CD4-positive, alpha-beta T cell (primary cell): ENCODE results near the gene GMEB2. TPM values are rescaled to one million over a fixed set of nuclear protein-coding genes. Genes with fewer than 3 reads are reported as not detected.
"Not testable (repeated sequence)": the region's sequence is repeated elsewhere in the genome, so short reads cannot be mapped to it uniquely, and the experiment has no call there.

ENCODE experiments used
- ATAC-seq: fragments of 200-7000 bp; cut with Tn5 transposase; one replicate; pipeline ENCODE4 v1.10.0; 2022; ENCODE audit warnings: mild to moderate bottlenecking; ENCODE audit not compliant: poor library complexity
- CTCF ChIA-PET: fragments of 350-600 bp; sonication (Branson Sonifier 250); formaldehyde crosslinking; loops from one replicate; lab custom pipeline; 2021; ENCODE audit warnings: antibody characterized with exemption, inconsistent platforms; lab: Charles Lee
- POLR2A ChIA-PET: fragments of 350-600 bp; sonication (Branson Sonifier 250); formaldehyde crosslinking; loops from one replicate; lab custom pipeline; 2021; ENCODE audit warnings: antibody characterized with exemption, inconsistent platforms; lab: Charles Lee
- DNase-seq, 14 experiments: peaks; one replicate each; pipeline ENCODE4 v3.0.0-alpha.2; 2013 to 2020; ENCODE audit warnings: mixed read lengths in 2 of 14
- H3K27ac ChIP-seq, 2 donors: one replicate each; pipeline versions ENCODE4 v1.5.1 to v1.7.0; 2013; ENCODE audit warnings: low read length in 2 of 2, low read depth in 1 of 2, mild to moderate bottlenecking in 1 of 2
- H3K27me3 ChIP-seq, 2 experiments: 1 replicate in 1 of 2; 2 replicates in 1 of 2; pipeline versions ENCODE4 v1.6.1 to v1.7.0; 2013; ENCODE audit warnings: low read length in 2 of 2, control low read depth in 1 of 2, mild to moderate bottlenecking in 1 of 2, moderate library complexity in 1 of 2; ENCODE audit not compliant: insufficient read depth in 2 of 2, control insufficient read depth in 1 of 2
- H3K36me3 ChIP-seq: one replicate; pipeline ENCODE4 v1.6.1; 2013; ENCODE audit warnings: low read length, control low read depth; ENCODE audit not compliant: insufficient read depth
- H3K4me1 ChIP-seq: one replicate; pipeline ENCODE4 v1.6.1; 2013; ENCODE audit warnings: low read length, control low read depth; ENCODE audit not compliant: insufficient read depth
- H3K4me3 ChIP-seq: one replicate; pipeline ENCODE4 v1.5.1; 2013; ENCODE audit warnings: mild to moderate bottlenecking, low read length, moderate library complexity
- H3K9me3 ChIP-seq, 2 experiments: 1 replicate in 1 of 2; 2 replicates in 1 of 2; pipeline versions ENCODE4 v1.6.1 to v1.7.0; 2013; ENCODE audit warnings: low read length in 2 of 2, mild to moderate bottlenecking in 2 of 2, control low read depth in 1 of 2, moderate library complexity in 1 of 2; ENCODE audit not compliant: control insufficient read depth in 1 of 2, insufficient read depth in 1 of 2
- H3K27ac Mint-ChIP-seq: one replicate; pipeline ENCODE4 v1.8.0; 2020; ENCODE audit warnings: mixed read lengths
- H3K27me3 Mint-ChIP-seq: one replicate; pipeline ENCODE4 v1.8.0; 2021; ENCODE audit warnings: mixed read lengths
- H3K36me3 Mint-ChIP-seq: one replicate; pipeline ENCODE4 v1.8.0; 2021; ENCODE audit warnings: low read depth, mixed read lengths
- H3K4me1 Mint-ChIP-seq: one replicate; pipeline ENCODE4 v1.8.0; 2021; ENCODE audit warnings: low read depth, mixed read lengths
- H3K4me3 Mint-ChIP-seq: one replicate; pipeline ENCODE4 v1.8.0; 2020; ENCODE audit warnings: mild to moderate bottlenecking, mixed read lengths
- H3K9me3 Mint-ChIP-seq: one replicate; pipeline ENCODE4 v1.8.0; 2020; ENCODE audit warnings: mixed read lengths
- intact Hi-C, 2 experiments: fragments of 100-400 bp; cut with DNase I in 1 of 2; cut with micrococcal nuclease in 1 of 2; formaldehyde crosslinking; loops; one replicate each; pipeline versions ENCODE4 v1.15.1 to v1.9.0; 2023 to 2025; cut with DNase I, micrococcal nuclease
- total RNA-seq, 174 experiments: library from RNA in 2 of 174; stranded (reverse) in 2 of 174; gene quantifications; one replicate each; pipeline ENCODE4 v1.2.3 and lab custom pipeline; 2021 to 2026
- TF ChIP-seq, protein P1 (sequence below): fragments of 200-600 bp; IDR thresholded peaks from one replicate; pipeline ENCODE4 v1.8.0; 2022; ENCODE audit warnings: antibody characterized with exemption, mild to moderate bottlenecking

Gene GMEB2
- total RNA-seq, 2 experiments from 2014 or later, result 32.9 to 34.0 TPM

DNA sequence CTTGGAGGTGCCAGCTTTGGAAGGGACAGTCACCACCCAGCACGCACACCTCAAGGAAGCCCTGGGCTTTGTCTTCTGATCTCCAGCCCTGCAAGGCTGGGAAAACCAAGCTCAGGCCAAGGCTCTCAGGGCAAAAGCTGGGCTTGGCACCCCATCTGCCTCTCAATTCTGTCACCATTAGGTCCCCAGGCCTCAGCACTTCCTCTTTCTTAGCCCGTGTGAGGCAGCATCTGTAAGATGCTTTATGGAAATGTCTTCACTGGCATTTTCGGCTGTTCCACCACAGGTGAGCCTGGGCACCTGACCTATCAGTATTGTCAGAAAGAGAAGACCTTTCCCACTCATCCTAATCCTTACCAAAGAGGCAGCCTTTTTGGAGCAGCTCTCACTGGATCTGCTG, 24.6 kb downstream of the GMEB2 start:
- ChIA-PET CTCF (no interaction called here), POLR2A (interaction anchor here (0.9 kb wide), 1 partner anchor 39 kb away, joined by 4 read pairs; no protein-coding TSS in a partner anchor)
- TF ChIP-seq, protein P1, sequence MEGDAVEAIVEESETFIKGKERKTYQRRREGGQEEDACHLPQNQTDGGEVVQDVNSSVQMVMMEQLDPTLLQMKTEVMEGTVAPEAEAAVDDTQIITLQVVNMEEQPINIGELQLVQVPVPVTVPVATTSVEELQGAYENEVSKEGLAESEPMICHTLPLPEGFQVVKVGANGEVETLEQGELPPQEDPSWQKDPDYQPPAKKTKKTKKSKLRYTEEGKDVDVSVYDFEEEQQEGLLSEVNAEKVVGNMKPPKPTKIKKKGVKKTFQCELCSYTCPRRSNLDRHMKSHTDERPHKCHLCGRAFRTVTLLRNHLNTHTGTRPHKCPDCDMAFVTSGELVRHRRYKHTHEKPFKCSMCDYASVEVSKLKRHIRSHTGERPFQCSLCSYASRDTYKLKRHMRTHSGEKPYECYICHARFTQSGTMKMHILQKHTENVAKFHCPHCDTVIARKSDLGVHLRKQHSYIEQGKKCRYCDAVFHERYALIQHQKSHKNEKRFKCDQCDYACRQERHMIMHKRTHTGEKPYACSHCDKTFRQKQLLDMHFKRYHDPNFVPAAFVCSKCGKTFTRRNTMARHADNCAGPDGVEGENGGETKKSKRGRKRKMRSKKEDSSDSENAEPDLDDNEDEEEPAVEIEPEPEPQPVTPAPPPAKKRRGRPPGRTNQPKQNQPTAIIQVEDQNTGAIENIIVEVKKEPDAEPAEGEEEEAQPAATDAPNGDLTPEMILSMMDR, result no peak
- H3K4me3 ChIP-seq, result no peak overlapping the region
- H3K9me3 Mint-ChIP-seq, result no peaks in the 10 kb centered on the region
- H3K4me3 Mint-ChIP-seq, result no peak overlapping the region
- peaks cover 46% of the 10 kb centered on the region for H3K36me3 Mint-ChIP-seq
- DNase-seq (no peak), ATAC-seq (no peak)
- H3K27me3 Mint-ChIP-seq, result no peaks in the 10 kb centered on the region
- no peak overlapping the region for H3K27ac Mint-ChIP-seq
- peaks cover 48% of the 10 kb centered on the region for H3K36me3 ChIP-seq
- H3K9me3 ChIP-seq, result peaks cover 0 to 10% of the 10 kb centered on the region in 2 experiments
- H3K27me3 ChIP-seq, result no peaks in the 10 kb centered on the region
- H3K4me1 ChIP-seq, result peaks cover 16% of the 10 kb centered on the region
- no peaks in the 10 kb centered on the region for H3K4me1 Mint-ChIP-seq
- intact Hi-C loops, result no loop called here
- H3K27ac ChIP-seq, result peak overlapping the region in 1 of 2 donors; percentile 30

DNA sequence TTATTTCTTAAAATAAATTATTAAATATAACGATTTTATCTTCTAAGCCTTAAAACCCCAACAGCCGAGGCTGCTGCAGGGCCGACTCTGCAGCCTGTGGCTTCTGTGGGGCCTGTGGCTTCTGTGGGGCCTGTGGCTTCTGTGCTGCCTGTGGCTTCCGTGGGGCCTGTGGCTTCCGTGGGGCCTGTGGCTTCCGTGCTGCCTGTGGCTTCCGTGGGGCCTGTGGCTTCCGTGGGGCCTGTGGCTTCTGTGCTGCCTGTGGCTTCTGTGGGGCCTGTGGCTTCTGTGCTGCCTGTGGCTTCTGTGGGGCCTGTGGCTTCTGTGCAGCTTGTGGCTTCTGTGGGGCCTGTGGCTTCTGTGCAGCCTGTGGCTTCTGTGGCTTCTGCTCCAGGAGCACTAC, 25.2 kb downstream of the GMEB2 start:
- H3K9me3 ChIP-seq, result peaks cover 0 to 10% of the 10 kb centered on the region in 2 experiments
- H3K27me3 ChIP-seq, intact Hi-C loops, H3K4me3 ChIP-seq, H3K4me1 Mint-ChIP-seq, CTCF ChIA-PET, POLR2A ChIA-PET, H3K27me3 Mint-ChIP-seq, ATAC-seq, H3K27ac Mint-ChIP-seq, H3K9me3 Mint-ChIP-seq, H3K4me3 Mint-ChIP-seq: not testable (repeated sequence)
- peaks cover 46% of the 10 kb centered on the region for H3K36me3 Mint-ChIP-seq
- H3K4me1 ChIP-seq, result peaks cover 16% of the 10 kb centered on the region
- peaks cover 49% of the 10 kb centered on the region for H3K36me3 ChIP-seq
- H3K27ac ChIP-seq, result peak overlapping the region; percentile 24 to 30
- peak in 7 of 14 experiments; percentile 7 to 55 (median 38) for DNase-seq

DNA sequence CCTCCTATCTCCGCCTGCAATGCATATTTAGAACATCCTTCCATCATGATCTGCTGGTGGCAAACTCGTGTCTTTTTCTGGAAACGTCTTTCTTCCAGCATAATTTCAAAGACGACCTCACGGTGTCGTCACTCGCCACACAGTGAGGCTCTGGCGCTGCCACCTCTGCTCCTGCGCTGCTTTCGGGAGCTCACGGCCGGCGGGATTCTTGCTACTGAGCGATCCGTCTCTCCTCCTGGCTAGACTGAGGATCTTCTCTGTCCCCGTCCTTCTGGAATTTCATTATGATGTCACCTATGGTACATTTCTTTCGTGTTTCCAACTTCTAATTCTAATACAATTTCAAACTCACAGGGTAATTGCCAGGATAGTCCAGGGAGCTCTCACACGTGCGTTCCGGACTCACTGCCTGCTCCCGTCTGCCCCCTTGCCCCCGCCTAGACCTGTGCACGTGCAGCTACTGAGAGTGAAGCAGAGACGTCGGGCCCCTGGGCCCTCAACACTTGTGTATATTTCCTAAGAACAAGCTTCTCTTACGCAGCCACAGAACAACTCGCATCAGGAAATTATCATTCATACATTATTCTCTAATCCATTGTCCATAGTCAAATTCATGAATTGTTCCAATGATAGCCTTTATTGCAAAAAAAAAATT, 27.4 kb downstream of the GMEB2 start:
- Mint-ChIP-seq H3K4me3 (no peak overlapping the region), H3K9me3 (no peaks in the 10 kb centered on the region), H3K36me3 (peaks cover 55% of the 10 kb centered on the region), H3K27me3 (no peaks in the 10 kb centered on the region), H3K27ac (no peak overlapping the region), H3K4me1 (no peaks in the 10 kb centered on the region)
- Histone ChIP-seq H3K4me1 (peaks cover 16% of the 10 kb centered on the region), H3K27ac (no peak overlapping the region), H3K36me3 (peaks cover 54% of the 10 kb centered on the region), H3K9me3 (peaks cover 0 to 10% of the 10 kb centered on the region in 2 experiments), H3K4me3 (no peak overlapping the region), H3K27me3 (no peaks in the 10 kb centered on the region)
- TF ChIP-seq, protein P1, result no peak
- CTCF ChIA-PET, result no interaction called here
- intact Hi-C loops, result no loop called here
- POLR2A ChIA-PET, result interaction anchor here (0.7 to 1.2 kb wide), 2 partner anchors 12 to 31 kb away, joined by 3 read pairs; no protein-coding TSS in a partner anchor
- ATAC-seq, result no peak
- DNase-seq, result no peak
